Left lung (tissue), 14 donors: ENCODE results near the gene RAB11FIP5. TPM values are rescaled to one million over a fixed set of nuclear protein-coding genes. Genes with fewer than 3 reads are reported as not detected.

ENCODE experiments used
- ATAC-seq: fragments of 200-7000 bp; cut with Tn5 transposase; one replicate; pipeline ENCODE4 v1.9.1; 2020; ENCODE audit warnings: moderate library complexity
- DNase-seq, 4 donors: peaks; one replicate each; pipeline ENCODE4 v3.0.0-alpha.2; 2013 to 2020
- H3K27ac ChIP-seq, 2 donors: fragments of 200-600 bp; sonication (generic) in 1 of 2; one replicate each; pipeline versions ENCODE4 v1.5.0 to v1.8.0; 2020 to 2021
- H3K27me3 ChIP-seq, 2 donors: fragments of 200-600 bp; sonication (generic) in 1 of 2; one replicate each; pipeline versions ENCODE4 v1.5.0 to v1.8.0; 2020 to 2021
- H3K36me3 ChIP-seq, 2 donors: fragments of 200-600 bp; sonication (generic) in 1 of 2; one replicate each; pipeline versions ENCODE4 v1.5.0 to v1.8.0; 2020 to 2021
- H3K4me1 ChIP-seq, 2 donors: fragments of 200-600 bp; one replicate each; pipeline ENCODE4 v1.8.0; 2021
- H3K4me3 ChIP-seq, 2 donors: fragments of 200-600 bp; sonication (generic) in 1 of 2; one replicate each; pipeline versions ENCODE4 v1.5.0 to v1.8.0; 2020 to 2021; ENCODE audit warnings: mild to moderate bottlenecking in 1 of 2
- H3K9me3 ChIP-seq, 2 donors: fragments of 200-600 bp; sonication (generic) in 1 of 2; one replicate each; pipeline versions ENCODE4 v1.5.0 to v1.8.0; 2020 to 2021
- CTCF ChIP-seq, 2 donors: fragments of 200-600 bp; sonication (generic) in 1 of 2; IDR thresholded peaks; one replicate each; pipeline versions ENCODE4 v1.5.0 to v1.8.0; 2021; ENCODE audit warnings: antibody characterized with exemption in 2 of 2
- intact Hi-C, 2 donors: fragments of 100-400 bp; cut with DNase I; formaldehyde crosslinking; loops; one replicate each; pipeline versions ENCODE4 v1.11.2 to v1.14.2; 2022
- long read RNA-seq, 12 donors: library from polyadenylated mRNA in 2 of 12; unstranded in 2 of 12; transcript quantifications; one replicate each; pipeline ENCODE4 v2.0.0 and lab custom pipeline, GENCODE V29; 2019 to 2026
- polyA plus RNA-seq, 6 donors: library from polyadenylated mRNA; unstranded; fragments of 120-200 nt; gene quantifications; one replicate each; pipeline ENCODE4 v1.2.1, GENCODE V29; 2013; ENCODE audit not compliant: insufficient read length in 6 of 6
- total RNA-seq, 2 donors: library from RNA; stranded (reverse); fragmentation: NEBNext Ultra II Directional; extraction: Animal tissue kit (Norgen Biotek cat#: 25700); gene quantifications; one replicate each; pipeline ENCODE4 v1.2.1, GENCODE V29; 2021
- donor health status: DM: no; HTN: yes; CAD: no.
- donor health status: DM: no; HTN: no; CAD: no.

The RAB11FIP5 gene, protein sequence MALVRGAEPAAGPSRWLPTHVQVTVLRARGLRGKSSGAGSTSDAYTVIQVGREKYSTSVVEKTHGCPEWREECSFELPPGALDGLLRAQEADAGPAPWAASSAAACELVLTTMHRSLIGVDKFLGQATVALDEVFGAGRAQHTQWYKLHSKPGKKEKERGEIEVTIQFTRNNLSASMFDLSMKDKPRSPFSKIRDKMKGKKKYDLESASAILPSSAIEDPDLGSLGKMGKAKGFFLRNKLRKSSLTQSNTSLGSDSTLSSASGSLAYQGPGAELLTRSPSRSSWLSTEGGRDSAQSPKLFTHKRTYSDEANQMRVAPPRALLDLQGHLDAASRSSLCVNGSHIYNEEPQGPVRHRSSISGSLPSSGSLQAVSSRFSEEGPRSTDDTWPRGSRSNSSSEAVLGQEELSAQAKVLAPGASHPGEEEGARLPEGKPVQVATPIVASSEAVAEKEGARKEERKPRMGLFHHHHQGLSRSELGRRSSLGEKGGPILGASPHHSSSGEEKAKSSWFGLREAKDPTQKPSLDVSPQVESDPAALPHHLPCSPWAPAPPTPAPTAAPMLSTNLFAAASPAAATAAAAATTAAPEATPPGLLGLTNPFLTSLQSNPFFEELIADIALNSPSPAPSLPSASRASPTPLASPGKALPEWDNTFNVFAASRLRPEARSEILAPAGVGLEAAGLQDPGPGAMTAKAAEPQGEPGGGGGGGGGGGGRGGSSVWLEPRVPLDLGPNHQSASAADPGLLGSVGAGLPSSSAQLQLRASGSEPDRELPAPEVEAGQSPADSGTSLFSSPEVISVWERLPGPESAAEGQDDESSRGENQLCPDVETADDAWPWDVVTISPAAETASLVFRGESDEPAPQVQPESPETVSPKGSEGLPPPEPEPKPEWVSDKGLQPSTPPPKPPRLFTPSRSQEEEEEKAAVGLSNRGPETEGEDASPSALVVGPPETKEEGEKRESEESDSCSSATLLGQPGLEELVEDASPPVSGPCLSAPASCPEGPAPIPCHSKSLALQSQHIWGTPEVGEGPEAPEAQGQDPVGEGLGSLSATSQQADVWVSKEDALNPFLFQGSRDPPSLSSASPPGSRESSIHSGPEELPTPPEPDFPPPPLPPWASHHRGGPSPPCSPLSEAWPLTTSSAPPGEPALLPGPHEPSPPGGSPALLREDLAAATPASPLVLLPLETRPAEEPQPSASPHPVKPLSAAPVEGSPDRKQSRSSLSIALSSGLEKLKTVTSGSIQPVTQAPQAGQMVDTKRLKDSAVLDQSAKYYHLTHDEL (N-terminal part only)
- total RNA-seq (10 to 100 TPM; 21.1 to 29.8 TPM), polyA plus RNA-seq (10 to 100 TPM in 5 of 6 donors, 1 to 10 TPM in 1; 8.5 to 14.8 (median 13.5) TPM)
- long read RNA-seq, donor 1, full-length matches to known transcripts = 2 of 2 reads
- long read RNA-seq, donor 1, partial matches to known transcripts = 0 of 2 reads
- long read RNA-seq, donor 1, other reads (novel, unspliced or antisense) = 0 of 2 reads
- long read RNA-seq, donor 2 = 0 reads
- long read RNA-seq, donor 3 = 0 reads
- long read RNA-seq, donor 4, partial matches to known transcripts = 1 of 2 reads
- long read RNA-seq, donor 4, other reads (novel, unspliced or antisense) = 1 of 2 reads
- long read RNA-seq, donor 5, full-length matches to known transcripts = 1 of 1 reads
- long read RNA-seq, donor 5, partial matches to known transcripts = 0 of 1 reads
- long read RNA-seq, donor 5, other reads (novel, unspliced or antisense) = 0 of 1 reads
- long read RNA-seq, donor 6, full-length matches to known transcripts = 1 of 1 reads
- long read RNA-seq, donor 6, partial matches to known transcripts = 0 of 1 reads
- long read RNA-seq, donor 6, other reads (novel, unspliced or antisense) = 0 of 1 reads
- long read RNA-seq, donor 7, full-length matches to known transcripts = 2 of 2 reads
- long read RNA-seq, donor 7, partial matches to known transcripts = 0 of 2 reads
- long read RNA-seq, donor 7, other reads (novel, unspliced or antisense) = 0 of 2 reads
- long read RNA-seq, donor 8, full-length matches to known transcripts = 2 of 2 reads
- long read RNA-seq, donor 8, partial matches to known transcripts = 0 of 2 reads
- long read RNA-seq, donor 8, other reads (novel, unspliced or antisense) = 0 of 2 reads
- long read RNA-seq, donor 9 = 0 reads
- long read RNA-seq, donor 10, partial matches to known transcripts = 1 of 4 reads
- long read RNA-seq, donor 10, other reads (novel, unspliced or antisense) = 3 of 4 reads
- long read RNA-seq, donor 11 = 0 reads
- long read RNA-seq, donor 12 = 0 reads

GRCh38 chr2:73112913-73113854 is at the start of gene RAB11FIP5:
RAB11FIP5 (minus strand) TSS chr2:73112948; CDS start chr2:73112777, 171 bp downstream.
- H3K9me3 ChIP-seq = no peaks in the 10 kb centered on the region
- intact Hi-C loops = no loop called here
- H3K27ac ChIP-seq = peak within 1 kb of the TSS; percentile 76 to 87
- H3K4me1 ChIP-seq = peaks cover 4 to 31% of the 10 kb centered on the region in 2 donors
- DNase-seq (peak; percentile 49 to 93 (median 79)), ATAC-seq (peak; percentile 90)
- H3K27me3 ChIP-seq = peaks cover 0 to 48% of the 10 kb centered on the region in 2 donors
- no peaks in the 10 kb centered on the region for H3K36me3 ChIP-seq
- no peak for TF ChIP-seq CTCF (IDR thresholded peaks at IDR 0.05)
- H3K4me3 ChIP-seq = peak within 1 kb of the TSS; percentile 59 to 82

DNA sequence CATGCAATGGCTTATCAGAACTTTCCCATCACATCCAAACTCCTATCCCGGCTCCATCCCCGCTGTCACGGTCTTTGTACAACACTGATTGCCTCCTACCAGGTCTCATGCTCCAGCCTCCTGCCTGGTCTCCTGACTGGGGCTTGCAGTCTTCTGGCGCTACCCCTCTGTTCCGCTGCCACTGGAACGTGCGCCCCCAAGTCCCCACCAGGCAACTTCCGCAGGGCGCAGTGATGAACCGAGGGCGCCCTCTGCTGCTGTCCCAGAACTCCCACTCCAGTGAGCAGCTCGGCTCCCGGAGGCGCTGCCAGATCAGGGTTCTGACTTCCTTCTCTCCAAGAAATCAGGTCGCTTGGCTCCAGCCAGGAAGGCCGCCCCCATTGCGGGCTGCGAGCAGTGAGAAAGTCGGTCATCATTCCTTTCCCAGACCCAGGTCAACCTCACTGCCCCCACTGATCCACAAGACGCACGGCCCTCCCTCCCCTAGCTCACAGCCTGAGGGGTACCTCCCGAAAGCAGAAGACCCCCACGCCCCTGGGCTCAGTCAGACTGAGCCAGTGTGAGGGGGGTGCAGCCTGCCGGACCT is 43.9 kb upstream of the RAB11FIP5 start:
- TF ChIP-seq CTCF (IDR thresholded peaks at IDR 0.05) = peak; percentile 30 to 52
- H3K4me1 ChIP-seq = no peaks in the 10 kb centered on the region
- no peaks in the 10 kb centered on the region for H3K9me3 ChIP-seq
- no peak overlapping the region for H3K4me3 ChIP-seq
- no peak overlapping the region for H3K27ac ChIP-seq
- intact Hi-C loops = loop anchor here in 1 of 2 donors (5.0 kb wide), 1 partner anchor 74 kb away; no protein-coding TSS in a partner anchor
- no peaks in the 10 kb centered on the region for H3K36me3 ChIP-seq
- ATAC-seq (peak; percentile 90), DNase-seq (peak in 3 of 4 donors; percentile 52 to 85 (median 55))
- H3K27me3 ChIP-seq = peaks cover 0 to 42% of the 10 kb centered on the region in 2 donors

GRCh38 chr2:73142937-73143336 is 30.2 kb upstream of the RAB11FIP5 start:
- H3K36me3 ChIP-seq = no peaks in the 10 kb centered on the region
- DNase-seq (no peak), ATAC-seq (no peak)
- H3K4me3 ChIP-seq = no peak overlapping the region
- intact Hi-C loops = no loop called here
- no peaks in the 10 kb centered on the region for H3K4me1 ChIP-seq
- no peaks in the 10 kb centered on the region for H3K27me3 ChIP-seq
- TF ChIP-seq CTCF (IDR thresholded peaks at IDR 0.05) = no peak
- H3K27ac ChIP-seq = no peak overlapping the region
- H3K9me3 ChIP-seq = no peaks in the 10 kb centered on the region
